ENCODE results near the gene IFNL1.

DNA sequence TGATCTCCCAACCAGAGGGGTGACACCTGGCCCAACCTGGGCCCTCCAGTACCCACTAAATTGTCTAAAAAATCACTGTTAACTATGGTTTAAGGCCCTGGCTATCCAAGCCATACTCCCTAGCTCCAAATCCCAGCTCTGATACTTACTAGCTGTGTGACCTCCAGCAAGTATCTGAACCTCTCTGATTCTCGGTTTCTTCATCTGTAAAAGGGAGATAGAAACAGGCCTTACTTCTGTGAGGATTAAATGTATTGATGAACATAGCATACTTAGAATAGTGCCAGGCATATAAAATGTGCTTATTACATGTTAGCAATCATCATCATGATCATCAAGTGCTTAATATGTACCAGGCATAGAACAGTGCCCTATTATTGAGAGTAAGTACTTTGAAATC, 19.7 kb downstream of the IFNL1 start:
- TF ChIP-seq, protein P1, sequence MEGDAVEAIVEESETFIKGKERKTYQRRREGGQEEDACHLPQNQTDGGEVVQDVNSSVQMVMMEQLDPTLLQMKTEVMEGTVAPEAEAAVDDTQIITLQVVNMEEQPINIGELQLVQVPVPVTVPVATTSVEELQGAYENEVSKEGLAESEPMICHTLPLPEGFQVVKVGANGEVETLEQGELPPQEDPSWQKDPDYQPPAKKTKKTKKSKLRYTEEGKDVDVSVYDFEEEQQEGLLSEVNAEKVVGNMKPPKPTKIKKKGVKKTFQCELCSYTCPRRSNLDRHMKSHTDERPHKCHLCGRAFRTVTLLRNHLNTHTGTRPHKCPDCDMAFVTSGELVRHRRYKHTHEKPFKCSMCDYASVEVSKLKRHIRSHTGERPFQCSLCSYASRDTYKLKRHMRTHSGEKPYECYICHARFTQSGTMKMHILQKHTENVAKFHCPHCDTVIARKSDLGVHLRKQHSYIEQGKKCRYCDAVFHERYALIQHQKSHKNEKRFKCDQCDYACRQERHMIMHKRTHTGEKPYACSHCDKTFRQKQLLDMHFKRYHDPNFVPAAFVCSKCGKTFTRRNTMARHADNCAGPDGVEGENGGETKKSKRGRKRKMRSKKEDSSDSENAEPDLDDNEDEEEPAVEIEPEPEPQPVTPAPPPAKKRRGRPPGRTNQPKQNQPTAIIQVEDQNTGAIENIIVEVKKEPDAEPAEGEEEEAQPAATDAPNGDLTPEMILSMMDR (IDR thresholded peaks at IDR 0.05): no peak
- TF ChIP-seq POLR2A (IDR thresholded peaks at IDR 0.05) (no peak), EP300 (IDR thresholded peaks at IDR 0.05) (no peak)
